IMR-90 (cell line): Measurements from ENCODE around the gene ASAP2. TPM values are rescaled to one million over a fixed set of nuclear protein-coding genes. Genes with fewer than 3 reads are reported as not detected.
A peak's percentile ranks its signal among the peaks of the same experiment; 100 is the strongest.

Experiments used
- ATAC-seq: fragments of 200-7000 bp; cut with Tn5 transposase; 2 replicates; pipeline ENCODE4 v1.9.1; 2020; ENCODE audit warnings: low read depth, mild to moderate bottlenecking, moderate library complexity
- BruUV-seq: library from RNA; stranded (reverse); fragments of 400-500 nt; replicated peaks from 2 replicates; lab custom pipeline; 2021; lab: Mats Ljungman, UMichigan
- CTCF ChIA-PET: fragments of 300-600 bp; formaldehyde crosslinking; extraction: SDS; loops from one replicate; lab custom pipeline; 2021; ENCODE audit warnings: antibody characterized with exemption; lab: Yijun Ruan, JAX
- POLR2A ChIA-PET: fragments of 300-600 bp; sonication (Branson Sonifier 250); formaldehyde crosslinking; loops from one replicate; lab custom pipeline; 2022; ENCODE audit warnings: antibody characterized with exemption; ENCODE audit not compliant: unreplicated experiment; lab: Charles Lee
- DNase-seq: peaks from one replicate; pipeline ENCODE4 v3.0.0; 2013
- H2AFZ ChIP-seq: replicated peaks from 2 replicates; pipeline ENCODE3; 2013; ENCODE audit warnings: low read length, mild to moderate bottlenecking; ENCODE audit not compliant: poor library complexity
- H2AK5ac ChIP-seq: 2 replicates; pipeline ENCODE4 v1.6.1; 2013; ENCODE audit warnings: low read depth, low read length, inconsistent platforms
- H2AK9ac ChIP-seq: replicated peaks from 2 replicates; pipeline ENCODE3; 2013; ENCODE audit warnings: mild to moderate bottlenecking, low read depth, low read length, moderate library complexity; ENCODE audit not compliant: poor library complexity
- H2BK120ac ChIP-seq: 2 replicates; pipeline ENCODE4 v1.6.1; 2013; ENCODE audit warnings: low read depth, low read length, inconsistent platforms
- H2BK15ac ChIP-seq: 3 replicates; pipeline ENCODE4 v1.6.1; 2013; ENCODE audit warnings: low read depth, low read length, inconsistent platforms
- H2BK20ac ChIP-seq: 2 replicates; pipeline ENCODE4 v1.6.1; 2013; ENCODE audit warnings: low read depth, mild to moderate bottlenecking, inconsistent platforms, low read length, moderate library complexity
- H2BK5ac ChIP-seq: 2 replicates; pipeline ENCODE4 v1.6.1; 2013; ENCODE audit warnings: mild to moderate bottlenecking, low read depth, low read length, inconsistent platforms; ENCODE audit not compliant: poor library complexity, severe bottlenecking
- H3K14ac ChIP-seq: replicated peaks from 2 replicates; pipeline ENCODE4 v1.6.1; 2013; ENCODE audit warnings: low read depth, low read length, inconsistent platforms
- H3K18ac ChIP-seq: 2 replicates; pipeline ENCODE4 v1.6.1; 2013; ENCODE audit warnings: low read depth, low read length, control low read depth
- H3K23ac ChIP-seq: 2 replicates; pipeline ENCODE4 v1.6.1; 2013; ENCODE audit warnings: low read depth, low read length, inconsistent platforms
- H3K27ac ChIP-seq: 2 replicates; pipeline ENCODE4 v1.5.1; 2013; ENCODE audit warnings: mild to moderate bottlenecking, control low read depth, low read length; ENCODE audit not compliant: insufficient read depth
- H3K27me3 ChIP-seq: 2 replicates; pipeline ENCODE4 v1.6.1; 2013; ENCODE audit warnings: low read length; ENCODE audit not compliant: control insufficient read depth, insufficient read depth
- H3K36me3 ChIP-seq: 2 replicates; pipeline ENCODE4 v1.6.1; 2013; ENCODE audit warnings: low read length, mixed read lengths; ENCODE audit not compliant: control insufficient read depth, insufficient read depth
- H3K4ac ChIP-seq: 2 replicates; pipeline ENCODE4 v1.6.1; 2013; ENCODE audit warnings: low read depth, low read length, inconsistent platforms
- H3K4me1 ChIP-seq: 2 replicates; pipeline ENCODE4 v1.6.1; 2013; ENCODE audit warnings: low read length, mixed read lengths; ENCODE audit not compliant: control insufficient read depth, insufficient read depth
- H3K4me2 ChIP-seq: 2 replicates; pipeline ENCODE4 v1.6.1; 2013; ENCODE audit warnings: low read depth, mild to moderate bottlenecking, control low read depth, low read length, moderate library complexity
- H3K4me3 ChIP-seq: 2 replicates; pipeline ENCODE4 v1.5.1; 2013; ENCODE audit warnings: low read depth, mild to moderate bottlenecking, control low read depth, low read length, moderate library complexity; ENCODE audit not compliant: insufficient read depth
- H3K56ac ChIP-seq: 2 replicates; pipeline ENCODE4 v1.6.1; 2013; ENCODE audit warnings: low read length, inconsistent platforms; ENCODE audit not compliant: insufficient read depth; ENCODE audit errors: extremely low read depth
- H3K79me1 ChIP-seq, 2 experiments: 2 replicates each; pipeline ENCODE4 v1.6.1; 2013; ENCODE audit warnings: low read length in 2 of 2, inconsistent platforms in 1 of 2, low read depth in 1 of 2
- H3K9ac ChIP-seq: 2 replicates; pipeline ENCODE4 v1.6.1; 2013; ENCODE audit warnings: low read depth, low read length, control low read depth
- H3K9me1 ChIP-seq: 2 replicates; pipeline ENCODE4 v1.6.1; 2013; ENCODE audit warnings: low read length, inconsistent platforms; ENCODE audit not compliant: insufficient read depth
- H3K9me3 ChIP-seq: 2 replicates; pipeline ENCODE4 v1.6.1; 2013; ENCODE audit warnings: low read length; ENCODE audit not compliant: control insufficient read depth, insufficient read depth
- H4K20me1 ChIP-seq: 2 replicates; pipeline ENCODE4 v1.6.1; 2013; ENCODE audit warnings: low read length, inconsistent platforms; ENCODE audit not compliant: insufficient read depth
- H4K5ac ChIP-seq: 2 replicates; pipeline ENCODE4 v1.6.1; 2013; ENCODE audit warnings: mild to moderate bottlenecking, low read depth, low read length, control low read depth
- H4K8ac ChIP-seq, 2 experiments: 2 replicates each; pipeline ENCODE4 v1.6.1; 2013; ENCODE audit warnings: low read depth in 2 of 2, low read length in 2 of 2, control low read depth in 1 of 2, inconsistent platforms in 1 of 2
- H4K91ac ChIP-seq: 2 replicates; pipeline ENCODE4 v1.6.1; 2013; ENCODE audit warnings: low read depth, low read length, inconsistent platforms; ENCODE audit not compliant: insufficient read depth
- FOS ChIP-seq: fragments of 150-350 bp; IDR thresholded peaks from 2 replicates; pipeline ENCODE4 v1.6.1; 2016; ENCODE audit warnings: low read depth, low read length
- POLR2A ChIP-seq: IDR thresholded peaks from 2 replicates; pipeline ENCODE4 v1.6.1; 2012; ENCODE audit warnings: mild to moderate bottlenecking, low read depth, low read length
- WGBS, 2 experiments: methylation state at CpG; one replicate each; pipeline versions ENCODE4 v1.1.5 to v1.1.7; 2013; ENCODE audit warnings: missing lambda C conversion rate in 2 of 2; ENCODE audit not compliant: insufficient read length in 1 of 2; ENCODE audit errors: extremely low coverage in 2 of 2; 5-methylcytosine and 5-hydroxymethylcytosine counted together
- dilution Hi-C: fragments of 300-500 bp; cut with HindIII; formaldehyde crosslinking; loops from one replicate; pipeline ENCODE4 v1.14.3; 2018; ENCODE audit warnings: low sequenced_read_pairs; ENCODE audit not compliant: unreplicated experiment
- in situ Hi-C: fragments of 300-500 bp; cut with MboI; formaldehyde crosslinking; loops from 3 replicates; pipeline ENCODE4 v1.14.3; 2019; ENCODE audit warnings: low sequenced_read_pairs, inconsistent platforms, mixed read lengths
- intact Hi-C: fragments of 100-400 bp; cut with micrococcal nuclease; formaldehyde crosslinking; loops from 2 replicates; pipeline ENCODE4 v1.10.0; 2022
- polyA plus RNA-seq, 3 experiments: library from polyadenylated mRNA; depleted of rRNA; stranded (reverse); fragments of >200 nt; gene quantifications; 2 replicates each; pipeline ENCODE4 v1.2.3, GENCODE V29; 2012; ENCODE audit warnings: low replicate concordance in 1 of 3
- total RNA-seq: library from RNA; depleted of rRNA; stranded (reverse); fragments of >200 nt; gene quantifications from 2 replicates; pipeline ENCODE4 v1.2.3, GENCODE V29; 2012

The ASAP2 gene
- total and polyA plus RNA-seq, 2 of the 4 experiments (the other 2 are of a cell fraction) = 19.7 to 28.1 TPM

DNA sequence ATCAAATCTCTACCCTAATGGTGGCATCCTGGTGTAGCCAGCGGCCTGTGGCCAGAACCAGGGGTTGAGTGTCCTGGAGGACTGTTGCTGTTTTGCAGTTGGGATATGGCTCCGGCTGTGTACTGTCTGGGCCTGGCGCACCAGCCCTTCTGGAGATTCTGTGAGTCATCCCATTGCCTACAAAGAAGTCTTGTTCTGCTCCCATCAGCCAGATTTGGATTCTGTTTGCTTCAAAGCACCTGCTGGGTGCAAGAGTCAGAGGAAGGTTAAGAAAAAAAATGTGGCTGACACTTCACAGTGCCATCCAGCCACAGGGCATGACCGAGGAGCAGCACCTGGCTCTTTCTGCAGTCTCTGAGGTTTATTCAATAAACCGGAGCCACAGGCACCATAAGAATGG lies 41.0 kb upstream of the ASAP2 start:
- Histone ChIP-seq H2AK5ac (peak overlapping the region; percentile 43; the same call in 1 of the 2 replicates), H3K9me3 (no peaks in the 10 kb centered on the region), H3K9ac (no peak overlapping the region), H3K27me3 (no peaks in the 10 kb centered on the region), H4K20me1 (no peaks in the 10 kb centered on the region), H4K8ac (no peak overlapping the region), H3K23ac (no peak overlapping the region), H3K9me1 (peaks cover 19% of the 10 kb centered on the region), H2BK20ac (peak overlapping the region; percentile 46), H3K79me1 (0 out of 4 replicates have a peak, but pooled peaks cover 0 to 3% of the 10 kb centered on the region in 2 experiments), H3K56ac (no peak overlapping the region), H2BK5ac (no peak overlapping the region), H3K27ac (no peak overlapping the region), H2BK15ac (no peak overlapping the region; the same call in 2 of the 3 replicates), H3K4me3 (no peak overlapping the region), H2AK9ac (no peak overlapping the region), H3K4me1 (peaks cover 25% of the 10 kb centered on the region), H4K5ac (peak overlapping the region; percentile 22; the same call in 1 of the 2 replicates), H2AFZ (peak overlapping the region; percentile 76), H3K36me3 (no peaks in the 10 kb centered on the region), H3K14ac (no peak overlapping the region; the same call in 1 of the 2 replicates), H3K4ac (peak overlapping the region; percentile 46; the same call in 1 of the 2 replicates), H4K91ac (no peak overlapping the region), H3K4me2 (no peak overlapping the region), H2BK120ac (peak overlapping the region; percentile 53; the same call in 1 of the 2 replicates), H3K18ac (no peak overlapping the region)
- peak; percentile 68 for DNase-seq
- ATAC-seq = peak; percentile 70
- dilution Hi-C loops = no loop called here
- ChIA-PET CTCF (no interaction called here), POLR2A (interaction anchor here (0.5 kb wide), 1 partner anchor 352 kb away, joined by 4 read pairs; no protein-coding TSS in a partner anchor)
- 93% methylated on average over 2 of the region's 5 CpGs; no CpG with 5 or more reads in 1 of the 2 experiments for WGBS, 2 experiments
- intact Hi-C loops = no loop called here
- TF ChIP-seq POLR2A = no peak
- peak; percentile 31; the same call in 1 of the 2 replicates for TF ChIP-seq FOS
- in situ Hi-C loops = no loop called here
- BruUV-seq = no TSS peak
